ES-I3 (cell line): Measurements from ENCODE around the gene SPDYE3.
"Not testable (repeated sequence)": the region's sequence is repeated elsewhere in the genome, so short reads cannot be mapped to it uniquely, and the experiment has no call there.

ENCODE experiments used
- H3K36me3 ChIP-seq: 2 replicates; pipeline ENCODE4 v1.6.1; 2013; ENCODE audit warnings: mild to moderate bottlenecking, low read length, control low read depth, moderate library complexity; ENCODE audit not compliant: insufficient read depth
- H3K4me1 ChIP-seq: 2 replicates; pipeline ENCODE4 v1.6.1; 2013; ENCODE audit warnings: mild to moderate bottlenecking, control low read depth, low read length; ENCODE audit not compliant: insufficient read depth
- H3K9ac ChIP-seq: 2 replicates; pipeline ENCODE4 v1.6.1; 2013; ENCODE audit warnings: low read depth, mild to moderate bottlenecking, low read length, moderate library complexity
- H3K9me3 ChIP-seq: 2 replicates; pipeline ENCODE4 v1.6.1; 2013; ENCODE audit warnings: mild to moderate bottlenecking, low read length, moderate library complexity; ENCODE audit not compliant: control insufficient read depth, insufficient read depth

Gene SPDYE3

DNA sequence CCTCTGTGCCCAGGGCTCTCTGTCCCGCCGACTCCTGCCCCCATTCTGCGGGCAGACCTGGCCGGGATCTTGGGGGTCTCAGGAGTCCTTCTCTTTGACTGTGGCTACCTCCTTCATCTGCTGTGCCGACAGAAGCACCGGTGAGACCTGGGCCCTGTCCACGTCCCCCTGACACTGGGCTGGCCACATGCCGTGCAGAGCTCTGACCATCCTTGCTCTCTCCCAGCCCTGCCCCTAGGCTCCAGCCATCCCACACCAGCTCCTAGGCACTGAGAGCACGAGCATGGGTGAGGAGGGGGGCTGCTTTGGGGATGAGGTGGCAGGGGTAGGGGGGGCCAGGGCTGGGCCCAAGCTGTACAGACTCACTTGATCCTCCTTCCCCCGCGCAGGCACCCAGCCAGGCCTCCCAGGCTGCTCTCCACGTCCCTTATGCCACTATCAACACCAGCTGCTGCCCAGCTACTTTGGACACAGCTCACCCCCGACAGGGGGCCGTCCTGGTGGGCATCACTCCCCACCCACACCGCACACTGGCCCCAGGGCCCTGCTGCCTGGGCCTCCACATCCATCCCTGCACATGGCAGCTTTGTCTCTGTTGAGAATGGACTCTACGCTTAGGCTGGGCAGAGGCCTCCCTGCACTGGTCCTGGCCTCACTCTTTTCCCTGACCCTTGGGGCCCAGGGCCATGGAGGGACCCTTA is 45.6 kb downstream of the SPDYE3 start:
- H3K9ac ChIP-seq: no peak overlapping the region
- H3K4me1 ChIP-seq: no peaks in the 10 kb centered on the region
- H3K9me3 ChIP-seq: no peaks in the 10 kb centered on the region
- peaks cover 15% of the 10 kb centered on the region for H3K36me3 ChIP-seq

DNA sequence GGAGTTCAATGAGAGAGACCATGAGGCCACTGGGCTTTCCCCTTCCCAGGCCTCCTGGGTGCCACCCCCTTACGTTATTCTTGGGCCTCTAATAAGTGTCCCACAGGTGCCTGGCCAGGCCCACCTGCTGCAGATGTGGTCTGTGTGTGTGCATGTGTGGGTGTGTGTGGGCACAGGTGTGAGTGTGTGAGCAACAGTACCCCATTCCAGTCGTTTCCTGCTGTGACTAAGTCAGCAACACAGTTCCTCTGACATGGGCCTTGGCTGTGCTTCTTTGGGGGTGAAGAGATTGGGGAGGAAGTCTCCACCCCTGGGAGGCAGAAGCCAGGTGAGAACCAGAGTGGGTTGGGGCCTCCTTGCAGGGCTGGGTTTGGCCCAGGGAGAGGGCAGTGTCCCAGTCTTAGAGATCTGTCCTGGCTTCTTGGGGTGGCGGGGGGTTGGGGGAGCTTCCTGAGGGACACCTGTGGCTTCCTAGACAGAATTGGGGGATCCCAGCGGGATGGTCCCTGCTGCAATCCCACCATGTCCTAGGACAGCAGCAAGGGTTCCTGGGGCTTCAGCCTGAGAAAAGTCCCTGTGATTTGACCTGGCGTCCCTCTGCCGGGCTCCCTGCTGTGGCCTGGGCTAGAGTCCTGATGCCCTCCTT is 46.3 kb downstream of the SPDYE3 start:
- peaks cover 15% of the 10 kb centered on the region for H3K36me3 ChIP-seq
- H3K4me1 ChIP-seq: no peaks in the 10 kb centered on the region
- no peaks in the 10 kb centered on the region for H3K9me3 ChIP-seq
- H3K9ac ChIP-seq: no peak overlapping the region

DNA sequence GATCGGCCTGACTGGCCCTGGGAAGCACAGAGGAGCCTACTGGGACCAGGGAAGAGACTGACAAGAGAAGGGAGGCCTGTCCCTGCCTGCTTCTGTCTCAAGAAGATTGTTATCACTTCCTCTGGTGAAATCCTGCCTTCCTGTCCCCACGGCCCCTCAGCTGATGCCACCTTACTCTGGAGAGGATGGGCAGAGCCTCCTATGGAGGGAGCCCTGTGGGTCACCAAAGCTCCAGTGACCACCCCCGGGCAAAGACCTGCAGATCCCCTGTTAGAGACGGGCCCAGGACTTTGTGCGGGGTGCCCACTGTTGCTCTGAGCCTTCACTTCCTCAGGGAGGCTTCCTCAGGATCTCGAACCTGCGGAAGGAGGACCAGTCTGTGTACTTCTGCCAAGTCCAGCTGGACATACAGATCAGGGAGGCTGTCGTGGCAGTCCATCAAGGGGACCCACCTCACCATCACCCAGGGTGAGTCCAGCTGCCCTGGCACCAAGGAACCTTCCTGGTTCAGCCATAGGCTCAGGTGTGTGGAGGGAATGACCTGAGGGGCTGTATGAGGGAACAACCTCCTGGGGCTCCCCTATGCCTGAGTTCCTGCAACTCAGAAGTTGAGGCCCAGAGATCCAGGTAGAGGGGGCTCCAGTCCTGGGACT is 49.0 kb downstream of the SPDYE3 start:
- Histone ChIP-seq H3K9ac (no peak overlapping the region), H3K36me3 (peaks cover 14% of the 10 kb centered on the region), H3K9me3 (no peaks in the 10 kb centered on the region), H3K4me1 (no peaks in the 10 kb centered on the region)

DNA sequence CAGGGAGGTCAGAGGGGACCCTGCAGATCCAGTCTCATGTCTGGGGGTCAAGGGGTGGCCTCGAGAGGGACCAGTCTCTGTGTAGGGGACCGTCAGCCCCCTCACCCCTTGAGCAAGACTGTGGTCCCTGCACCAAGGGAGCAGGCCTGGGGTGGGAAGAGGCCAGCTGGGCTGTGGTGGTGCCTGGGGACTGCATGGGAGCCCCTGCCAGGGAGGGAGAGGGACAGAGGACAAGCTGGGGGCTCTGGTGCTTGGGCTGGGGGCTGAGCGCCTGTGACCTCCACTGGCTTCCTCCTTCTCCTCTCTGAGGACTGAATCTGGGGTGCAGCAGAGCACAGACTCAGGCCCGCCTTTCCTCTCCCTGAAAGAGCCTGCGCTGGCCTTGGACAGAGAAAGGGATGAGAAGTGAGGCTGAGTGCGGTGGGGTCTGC is 49.6 kb downstream of the SPDYE3 start:
- no peaks in the 10 kb centered on the region for H3K4me1 ChIP-seq
- no peak overlapping the region for H3K9ac ChIP-seq
- H3K36me3 ChIP-seq: peaks cover 17% of the 10 kb centered on the region

DNA sequence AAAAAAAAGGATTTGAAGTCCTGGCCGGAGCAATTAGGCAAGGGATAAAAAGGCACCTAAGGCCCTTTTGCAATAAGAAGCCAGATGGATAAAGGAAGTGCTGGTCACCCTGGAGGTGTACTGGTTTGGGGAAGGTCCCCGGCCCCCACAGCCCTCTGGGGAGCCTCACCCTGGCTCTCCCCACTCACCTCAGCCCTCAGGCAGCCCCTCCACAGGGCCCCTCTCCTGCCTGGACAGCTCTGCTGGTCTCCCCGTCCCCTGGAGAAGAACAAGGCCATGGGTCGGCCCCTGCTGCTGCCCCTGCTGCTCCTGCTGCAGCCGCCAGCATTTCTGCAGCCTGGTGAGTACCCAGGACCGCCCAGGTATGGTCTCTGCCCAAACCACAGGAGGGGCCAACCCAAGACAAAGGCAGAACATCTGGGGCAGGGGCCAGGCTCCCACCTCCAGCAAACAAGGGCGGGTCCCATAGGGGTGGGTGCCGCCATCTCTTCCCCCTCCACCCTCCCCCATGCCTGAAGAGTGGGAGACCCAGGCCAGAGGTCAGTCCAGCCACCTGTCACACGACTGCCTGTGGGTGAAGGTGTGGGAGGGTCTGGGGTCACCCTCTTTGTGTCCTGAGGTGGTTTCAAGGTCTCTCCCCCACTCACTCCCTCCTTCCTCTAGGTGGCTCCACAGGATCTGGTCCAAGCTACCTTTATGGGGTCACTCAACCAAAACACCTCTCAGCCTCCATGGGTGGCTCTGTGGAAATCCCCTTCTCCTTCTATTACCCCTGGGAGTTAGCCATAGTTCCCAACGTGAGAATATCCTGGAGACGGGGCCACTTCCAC is 50.7 kb downstream of the SPDYE3 start, which contains the start of gene PILRB:
Gene PILRB, plus strand, starts transcription at position 91 of the 830 bp plus-strand sequence. Its CDS starts 186 bp downstream, at position 277.
- no peaks in the 10 kb centered on the region for H3K4me1 ChIP-seq
- H3K36me3 ChIP-seq: peaks cover 23% of the 10 kb centered on the region
- no peak within 1 kb of the TSS for H3K9ac ChIP-seq
- no peaks in the 10 kb centered on the region for H3K9me3 ChIP-seq

More for the DNA sequence above, 49.6 kb downstream of the SPDYE3 start:
- H3K9me3 ChIP-seq: no peaks in the 10 kb centered on the region

DNA sequence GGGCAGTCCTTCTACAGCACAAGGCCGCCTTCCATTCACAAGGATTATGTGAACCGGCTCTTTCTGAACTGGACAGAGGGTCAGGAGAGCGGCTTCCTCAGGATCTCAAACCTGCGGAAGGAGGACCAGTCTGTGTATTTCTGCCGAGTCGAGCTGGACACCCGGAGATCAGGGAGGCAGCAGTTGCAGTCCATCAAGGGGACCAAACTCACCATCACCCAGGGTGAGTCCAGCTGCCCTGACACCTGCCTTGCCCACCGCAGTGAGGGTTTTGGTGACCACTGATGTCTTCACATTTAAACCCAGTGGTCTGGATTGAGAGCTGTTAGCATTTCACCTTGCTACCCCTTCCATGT is 51.3 kb downstream of the SPDYE3 start:
- Histone ChIP-seq H3K36me3 (peaks cover 27% of the 10 kb centered on the region), H3K9me3 (no peaks in the 10 kb centered on the region), H3K4me1 (no peaks in the 10 kb centered on the region), H3K9ac (no peak overlapping the region)

DNA sequence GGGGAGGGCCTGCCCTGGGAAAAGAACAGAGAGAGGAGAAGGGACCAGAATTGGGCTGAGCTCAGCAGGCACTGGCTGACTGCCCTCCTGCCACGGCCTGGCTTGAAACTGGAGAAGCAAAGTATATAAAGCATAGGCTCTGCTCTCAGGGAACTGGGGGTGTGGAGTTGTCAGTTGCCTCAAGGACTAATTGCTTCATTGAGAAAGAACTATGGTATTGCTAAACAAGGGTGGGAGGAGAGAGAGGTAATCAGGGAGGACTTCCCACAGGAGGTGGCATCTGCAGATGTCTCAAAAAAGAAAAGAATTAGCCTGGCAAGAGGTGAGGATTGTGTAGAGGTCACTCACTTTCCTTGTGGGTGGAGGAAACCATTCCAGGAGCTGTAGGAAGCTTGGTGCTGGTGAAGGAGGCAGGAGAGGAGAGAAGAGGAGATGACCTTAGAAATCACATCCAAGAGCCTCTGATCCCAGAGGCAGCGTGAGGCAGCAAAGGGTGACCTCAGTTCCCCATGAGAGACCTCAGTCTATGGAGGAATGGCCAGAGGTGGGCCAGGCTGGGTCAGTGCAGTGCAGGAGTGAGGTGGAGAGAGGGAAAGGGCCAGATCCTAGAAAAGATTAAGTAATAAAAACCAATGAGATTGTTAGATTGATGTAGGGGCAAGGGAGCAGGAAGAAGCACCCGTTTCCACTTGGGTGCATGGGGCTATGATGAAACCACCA is 52.8 kb downstream of the SPDYE3 start:
- no peaks in the 10 kb centered on the region for H3K4me1 ChIP-seq
- H3K9me3 ChIP-seq: no peaks in the 10 kb centered on the region
- no peak overlapping the region for H3K9ac ChIP-seq
- H3K36me3 ChIP-seq: peaks cover 23% of the 10 kb centered on the region

DNA sequence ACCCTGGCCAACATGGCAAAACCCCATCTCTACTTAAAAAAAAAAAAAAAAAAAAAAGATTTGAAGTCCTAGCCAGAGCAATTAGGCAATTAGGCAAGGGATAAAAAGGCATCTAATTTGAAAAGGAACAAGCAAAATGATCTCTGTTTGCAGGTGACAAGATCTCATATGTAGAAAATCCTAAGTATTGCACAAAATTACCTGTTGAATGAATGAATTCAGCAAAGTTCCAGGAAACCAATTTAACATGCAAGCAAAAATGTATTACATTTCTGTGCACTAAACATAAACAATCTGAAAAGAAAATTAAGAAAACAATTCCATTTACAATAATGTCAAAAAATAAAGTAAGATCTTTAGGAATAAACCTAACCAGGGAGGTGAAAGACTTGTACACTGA is 55.6 kb downstream of the SPDYE3 start:
- peaks cover 23% of the 10 kb centered on the region for H3K36me3 ChIP-seq
- no peak overlapping the region for H3K9ac ChIP-seq
- H3K4me1 ChIP-seq: no peaks in the 10 kb centered on the region
- no peaks in the 10 kb centered on the region for H3K9me3 ChIP-seq

DNA sequence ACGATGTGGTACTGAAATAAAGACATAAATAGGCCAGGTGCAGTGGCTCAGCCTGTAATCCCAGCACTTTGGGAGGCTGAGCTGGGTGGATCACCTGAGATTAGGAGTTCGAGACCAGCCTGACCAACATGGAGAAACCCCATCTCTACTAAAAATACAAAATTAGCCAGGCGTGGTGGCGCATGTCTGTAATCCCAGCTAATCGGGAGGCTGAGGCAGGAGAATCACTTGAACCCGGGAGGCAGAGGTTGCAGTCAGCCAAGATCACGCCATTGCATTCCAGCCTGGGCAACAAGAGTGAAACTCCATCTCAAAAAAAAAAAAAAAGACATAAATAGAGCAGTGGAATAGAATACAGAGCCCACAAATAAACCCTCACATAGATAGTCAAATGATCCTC is 56.3 kb downstream of the SPDYE3 start:
- not testable (repeated sequence) for H3K9me3 ChIP-seq, H3K4me1 ChIP-seq, H3K9ac ChIP-seq
- peaks cover 23% of the 10 kb centered on the region for H3K36me3 ChIP-seq

DNA sequence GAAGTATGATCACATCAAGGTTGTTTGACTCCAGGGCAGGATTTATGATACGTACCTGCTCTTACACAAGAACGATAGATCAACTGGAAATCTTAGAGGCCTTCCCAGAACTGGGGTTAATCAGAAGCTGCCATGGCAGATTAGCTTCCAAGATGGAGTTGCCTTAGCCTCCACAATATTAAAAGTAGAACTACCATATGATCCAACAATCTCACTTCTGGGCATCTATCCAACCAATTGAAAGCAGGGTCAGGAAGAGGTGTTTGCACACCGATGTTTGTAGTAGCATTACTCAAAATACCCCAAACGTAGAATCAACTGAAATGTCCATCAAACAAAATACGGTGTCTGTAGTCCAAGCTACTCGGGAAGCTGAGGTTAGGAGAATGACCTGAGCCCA is 57.0 kb downstream of the SPDYE3 start:
- Histone ChIP-seq H3K9ac (no peak overlapping the region), H3K36me3 (peaks cover 23% of the 10 kb centered on the region), H3K4me1 (no peaks in the 10 kb centered on the region), H3K9me3 (no peaks in the 10 kb centered on the region)

DNA sequence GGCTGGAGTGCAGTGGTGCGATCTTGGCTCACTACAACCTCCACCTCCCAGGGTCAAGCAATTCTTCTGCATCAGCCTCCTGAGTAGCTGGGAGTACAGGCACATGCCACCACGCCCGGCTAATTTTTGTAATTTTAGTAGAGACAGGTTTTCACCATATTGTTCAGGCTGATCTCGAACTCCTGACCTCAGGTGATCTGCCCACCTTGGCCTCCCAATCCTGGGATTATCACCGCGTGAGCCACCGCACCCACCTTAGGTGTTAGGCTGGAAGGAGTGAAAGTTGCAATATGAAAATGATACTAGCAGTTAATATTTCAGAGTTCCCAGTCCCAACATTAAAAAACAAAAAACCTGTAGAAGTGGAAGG is 58.5 kb downstream of the SPDYE3 start:
- H3K9ac ChIP-seq, H3K4me1 ChIP-seq: not testable (repeated sequence)

DNA sequence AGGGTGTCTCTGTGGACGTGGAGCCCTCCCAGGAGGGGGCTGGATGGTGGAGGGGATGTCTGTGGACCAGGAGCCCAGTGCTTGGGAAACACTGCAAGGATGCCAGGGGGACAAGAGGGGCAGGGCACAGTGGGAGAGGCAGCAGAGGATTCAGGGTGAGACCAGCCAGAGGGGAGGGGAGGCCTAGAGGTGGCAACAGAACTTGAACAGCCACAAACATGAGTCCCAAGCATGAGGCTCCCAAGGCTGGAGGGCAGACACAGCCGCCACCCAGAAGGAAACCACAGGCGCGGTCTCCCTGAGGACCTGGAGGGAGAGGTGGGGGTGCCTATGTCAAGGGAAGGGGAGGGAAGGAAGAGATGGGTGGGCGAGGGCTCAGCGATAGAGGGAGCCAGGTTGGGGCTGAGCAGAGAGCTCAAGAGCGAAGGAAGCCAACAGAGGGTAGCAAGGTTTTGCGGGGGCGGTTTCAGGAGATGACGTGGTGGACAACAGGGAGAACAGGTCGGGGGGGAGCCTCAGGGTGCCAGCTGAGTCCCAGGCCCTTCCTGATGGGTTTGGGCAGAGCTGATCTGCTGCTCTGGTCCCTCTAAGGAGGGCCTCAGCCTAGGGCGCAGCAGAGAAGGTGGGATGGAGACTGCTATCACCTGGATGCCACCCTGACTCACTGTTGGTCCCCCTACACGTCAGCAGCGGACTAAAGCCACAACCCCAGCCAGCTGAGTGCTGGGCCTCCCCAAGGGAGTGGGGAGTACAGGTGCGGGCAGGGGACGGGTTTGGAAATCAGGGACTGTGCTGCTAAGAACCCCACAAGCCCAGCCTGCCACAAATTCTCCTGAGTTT is 59.1 kb downstream of the SPDYE3 start:
- H3K36me3 ChIP-seq: peaks cover 13% of the 10 kb centered on the region; the same call in 1 of the 2 replicates
- no peak overlapping the region for H3K9ac ChIP-seq
- peaks cover 10% of the 10 kb centered on the region; the same call in 1 of the 2 replicates for H3K4me1 ChIP-seq
- H3K9me3 ChIP-seq: no peaks in the 10 kb centered on the region

More for the DNA sequence above, 58.5 kb downstream of the SPDYE3 start:
- H3K9me3 ChIP-seq: not testable (repeated sequence)
- peaks cover 19% of the 10 kb centered on the region; the same call in 1 of the 2 replicates for H3K36me3 ChIP-seq

DNA sequence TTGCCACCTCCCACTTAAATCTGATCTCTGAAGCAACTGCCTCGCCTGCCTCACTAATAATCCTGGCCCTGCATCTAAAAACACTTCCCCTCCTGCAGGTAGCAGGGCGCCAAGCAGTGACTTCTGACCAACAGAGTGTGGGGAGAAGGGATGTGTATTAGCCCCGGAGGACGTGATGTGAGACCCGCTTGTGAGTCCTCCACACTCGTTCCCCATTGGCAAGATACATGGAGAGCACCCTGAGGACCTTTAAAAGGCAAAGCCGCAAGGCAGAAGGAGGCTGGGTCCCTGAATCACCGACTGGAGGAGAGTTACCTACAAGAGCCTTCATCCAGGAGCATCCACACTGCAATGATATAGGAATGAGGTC is 59.7 kb downstream of the SPDYE3 start:
- Histone ChIP-seq H3K9me3 (no peaks in the 10 kb centered on the region), H3K36me3 (peaks cover 10% of the 10 kb centered on the region), H3K4me1 (peaks cover 10% of the 10 kb centered on the region; the same call in 1 of the 2 replicates), H3K9ac (no peak overlapping the region)
